NT2/D1 (cell line): ENCODE data around the gene ITPRIPL2.

Source experiments
- YY1 ChIP-seq: IDR thresholded peaks from 2 replicates; pipeline ENCODE4 v1.6.1; 2011; ENCODE audit not compliant: insufficient read length, insufficient read depth
- ZNF274 ChIP-seq: IDR thresholded peaks from 2 replicates; pipeline ENCODE4 v1.6.1; 2011; ENCODE audit warnings: mild to moderate bottlenecking, low read depth, low read length

GRCh38 chr16:19112099-19112407, 1.7 kb upstream of the ITPRIPL2 start:
- no peak for TF ChIP-seq YY1
- TF ChIP-seq ZNF274: no peak
